ENCODE results near the gene GBE1. TPM values are rescaled to one million over a fixed set of nuclear protein-coding genes. Genes with fewer than 3 reads are reported as not detected.

Gene GBE1
- total and polyA plus RNA-seq, 9 of the 15 experiments (the other 6 are each of a cell fraction or from before 2014, with no cell fraction given) = 7.9 to 25.6 (median 13.1) TPM

DNA sequence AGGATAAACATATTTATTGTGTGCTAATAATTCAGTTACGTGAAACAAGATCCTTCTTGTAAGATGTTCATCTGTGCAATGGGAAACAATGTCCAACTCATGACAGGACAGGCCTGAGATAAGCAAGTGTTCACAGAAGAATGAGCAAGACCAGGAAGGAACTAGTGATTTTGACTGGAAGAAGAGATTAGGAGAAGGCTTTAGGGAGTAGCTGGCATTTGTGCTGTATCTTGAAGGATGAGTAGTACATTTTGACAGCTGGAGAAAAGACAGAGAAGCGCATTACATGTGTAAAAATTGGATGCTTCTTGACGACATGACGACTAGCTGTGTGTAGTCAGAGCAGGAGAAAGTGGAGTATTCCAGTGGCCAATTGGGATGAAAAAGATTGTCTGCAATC lies 48.4 kb downstream of the GBE1 start (continued):
- no peak for TF ChIP-seq ZNF507 (tag; conservative IDR thresholded peaks at IDR 0.05)
- no peak for TF ChIP-seq XRCC4 (IDR thresholded peaks at IDR 0.05; ENCODE audit: extremely low read depth, insufficient read depth, insufficient read length)
- TF ChIP-seq NBN (IDR thresholded peaks at IDR 0.05; ENCODE audit: low read depth) = no peak
- TF ChIP-seq E2F4 (CRISPR knock-in tag; IDR thresholded peaks at IDR 0.05; ENCODE audit: low read depth) = no peak
- TF ChIP-seq ZNF668 (CRISPR knock-in tag; IDR thresholded peaks at IDR 0.05) = no peak
- TF ChIP-seq EHMT2 (IDR thresholded peaks at IDR 0.05) = peak; percentile 63; the same call in 1 of the 2 replicates
- TF ChIP-seq MYBL2 (IDR thresholded peaks at IDR 0.05; ENCODE audit: low read depth) = no peak
- TF ChIP-seq MYBL2 (CRISPR knock-in tag; IDR thresholded peaks at IDR 0.05; ENCODE audit: borderline replicate concordance) = no peak
- no peak for TF ChIP-seq PTRF (tag; IDR thresholded peaks at IDR 0.05)
- TF ChIP-seq KAT8 (IDR thresholded peaks at IDR 0.05; ENCODE audit: low read depth) = no peak
- peak; percentile 87 for TF ChIP-seq SOX6 (IDR thresholded peaks at IDR 0.05)
- no peak for TF ChIP-seq RBM15 (IDR thresholded peaks at IDR 0.05; ENCODE audit: insufficient read depth, low read length)
- TF ChIP-seq MBD2 (IDR thresholded peaks at IDR 0.05; ENCODE audit: borderline replicate concordance, low read depth) = no peak
- peak; percentile 68 for TF ChIP-seq SMARCE1 (IDR thresholded peaks at IDR 0.05)
- TF ChIP-seq TRIM24 (IDR thresholded peaks at IDR 0.05) = peak; percentile 83 to 88
- TF ChIP-seq ZMIZ1 (IDR thresholded peaks at IDR 0.05; ENCODE audit: low read depth in 2 of 2, low read length in 2 of 2) = no peak
- TF ChIP-seq ZNF133 (CRISPR knock-in tag; IDR thresholded peaks at IDR 0.05) = no peak
- no peak for TF ChIP-seq SMC3 (conservative IDR thresholded peaks at IDR 0.05; ENCODE audit: insufficient read depth, low read depth, low read length)
- no peak for TF ChIP-seq THAP7 (CRISPR knock-in tag; IDR thresholded peaks at IDR 0.05)
- peak; percentile 12; the same call in 1 of the 2 replicates for TF ChIP-seq ZNF592 (IDR thresholded peaks at IDR 0.05)
- peak; percentile 29; the same call in 1 of the 2 replicates for TF ChIP-seq C11orf30 (IDR thresholded peaks at IDR 0.05; ENCODE audit: low read depth)
- TF ChIP-seq ELF4 (CRISPR knock-in tag; IDR thresholded peaks at IDR 0.05) = no peak
